ENCODE results near the gene MECR.
"Not testable (repeated sequence)": the region's sequence is repeated elsewhere in the genome, so short reads cannot be mapped to it uniquely, and the experiment has no call there.

Gene MECR

DNA sequence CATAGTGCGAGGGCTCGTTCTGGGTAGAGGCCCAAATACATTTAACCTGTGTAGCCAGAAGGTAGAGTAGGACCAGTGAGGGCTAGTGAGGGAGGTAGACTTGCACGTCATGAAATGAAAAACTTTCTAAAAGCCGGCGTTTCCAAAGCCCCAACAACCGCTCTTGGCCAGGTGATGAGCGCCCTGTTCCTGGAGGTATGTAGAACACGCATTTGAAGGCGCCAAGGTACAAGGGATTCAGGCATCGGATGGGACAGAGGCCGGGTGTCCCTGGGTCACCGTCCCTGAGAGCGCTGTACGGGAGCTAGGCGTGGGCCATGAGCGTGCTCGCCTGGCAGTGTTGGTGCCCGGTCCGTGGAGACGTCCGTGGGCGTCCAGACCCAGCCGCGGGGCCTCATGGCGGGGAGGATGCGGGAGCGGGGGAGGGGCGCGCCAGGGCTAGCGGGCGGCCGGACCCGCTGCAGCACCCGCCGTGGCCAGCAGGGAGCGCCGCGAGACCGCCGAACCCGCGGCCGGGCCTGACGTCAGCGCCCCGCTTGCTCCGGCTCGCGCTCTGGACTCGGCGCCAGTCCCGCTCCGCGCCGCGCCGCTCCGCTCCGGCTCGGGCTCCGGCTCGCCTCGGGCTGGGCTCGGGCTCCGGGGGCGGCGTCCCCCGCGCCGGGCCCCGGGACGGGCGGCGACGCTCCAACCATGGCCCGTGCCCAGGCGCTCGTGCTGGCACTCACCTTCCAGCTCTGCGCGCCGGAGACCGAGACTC, 5.4 kb upstream of the MECR start, which contains the start of gene PTPRU:
TSS of gene PTPRU (plus strand) at position 568 of the 757 bp plus-strand sequence. CDS start at position 691, 123 bp downstream.
- DNase-seq: peak; percentile 67

DNA sequence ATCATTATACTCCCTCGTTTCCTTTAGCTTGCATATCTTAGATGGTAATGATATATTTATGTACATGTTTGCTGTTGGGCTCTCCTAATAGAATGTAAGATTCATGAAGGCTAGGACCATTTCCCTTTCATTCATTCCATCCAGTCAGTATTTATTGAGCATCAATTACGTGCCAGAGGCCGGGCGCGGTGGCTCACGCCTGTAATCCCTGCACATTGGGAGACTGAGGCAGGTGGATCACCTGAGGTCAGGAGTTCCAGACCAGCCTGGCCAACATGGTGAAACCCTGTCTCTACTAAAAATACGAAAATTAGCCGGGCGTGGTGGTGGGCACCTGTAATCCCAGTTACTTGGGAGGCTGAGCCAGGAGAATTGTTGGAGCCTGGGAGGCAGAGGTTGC, 4.1 kb upstream of the MECR start:
- DNase-seq: not testable (repeated sequence)

GRCh38 chr1:29234471-29234870, 3.7 kb upstream of the MECR start:
- DNase-seq: no peak

DNA sequence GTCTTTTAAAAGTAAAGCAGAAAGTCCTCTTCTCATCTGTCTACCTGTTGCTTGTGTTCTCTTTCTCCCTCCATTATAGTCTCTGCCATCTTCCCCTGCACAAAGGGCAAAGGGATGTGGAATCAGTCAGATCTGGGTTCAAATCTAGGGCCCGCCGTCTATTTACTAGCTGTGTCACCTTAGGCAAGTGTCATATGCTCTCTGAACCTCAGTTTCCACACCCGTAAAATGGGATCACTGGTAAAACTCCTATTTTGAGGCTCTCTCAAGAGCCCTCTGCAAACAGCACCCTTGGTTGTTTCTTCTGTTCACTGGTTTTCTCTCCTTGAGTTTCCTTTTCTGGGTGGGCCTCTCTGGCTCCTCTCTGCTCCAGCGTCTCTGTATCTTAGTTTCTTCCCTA, 3.0 kb upstream of the MECR start:
- DNase-seq: no peak

DNA sequence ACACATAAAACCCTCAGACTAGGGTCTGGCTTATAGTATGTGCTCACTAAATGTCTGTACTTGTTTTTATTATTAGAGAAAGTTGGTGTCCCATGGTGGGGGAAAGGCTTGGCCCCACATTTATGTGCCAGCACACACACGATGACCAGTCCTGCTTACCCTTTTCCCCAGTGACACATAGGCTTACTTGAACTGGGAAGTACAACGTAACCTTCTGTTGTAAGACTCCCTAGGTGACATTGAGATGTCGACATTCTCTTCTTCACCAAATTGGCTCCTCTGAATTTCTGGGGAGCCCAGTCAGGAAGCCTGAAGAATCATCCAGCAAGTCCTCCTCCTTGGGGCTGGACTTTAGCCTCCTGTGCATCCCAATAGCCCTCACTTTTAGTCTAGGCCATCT, 1.7 kb upstream of the MECR start:
- DNase-seq: no peak

DNA sequence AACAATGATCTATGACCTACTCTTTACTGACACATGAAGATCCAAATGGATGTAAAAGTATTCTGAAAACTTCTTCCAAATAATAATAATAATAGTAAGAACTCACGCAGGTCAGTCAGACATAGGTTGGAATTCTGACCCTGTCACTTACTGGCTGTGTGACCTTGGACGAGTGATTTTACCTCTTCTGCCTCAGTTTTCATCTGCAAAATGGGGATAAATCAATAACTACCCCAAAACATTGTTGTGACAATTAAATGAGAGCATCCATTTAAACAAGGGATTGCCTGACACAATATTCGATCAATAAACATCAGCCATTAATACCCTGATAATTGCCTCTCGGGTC, 556 bp downstream of the MECR start:
- DNase-seq: no peak

DNA sequence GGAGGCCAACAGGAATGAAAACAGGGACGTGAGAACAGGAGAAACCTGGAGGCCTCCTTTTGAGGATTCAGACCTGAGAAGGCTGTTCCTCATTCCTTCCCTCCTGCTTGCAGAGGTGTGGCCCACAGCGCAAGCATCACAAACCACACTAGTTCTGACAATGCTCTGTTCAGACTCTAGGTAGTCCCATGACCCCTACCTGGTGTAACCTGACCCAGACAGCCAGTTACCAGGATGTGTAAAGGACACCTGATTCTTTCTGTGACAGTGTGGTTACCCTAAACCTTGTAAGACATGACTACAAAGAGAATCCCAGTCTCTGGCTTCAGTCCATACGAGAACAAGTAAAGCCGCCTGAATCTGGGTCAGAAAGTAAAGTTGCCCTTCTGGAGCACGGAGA, 3.2 kb downstream of the MECR start:
- DNase-seq: no peak

DNA sequence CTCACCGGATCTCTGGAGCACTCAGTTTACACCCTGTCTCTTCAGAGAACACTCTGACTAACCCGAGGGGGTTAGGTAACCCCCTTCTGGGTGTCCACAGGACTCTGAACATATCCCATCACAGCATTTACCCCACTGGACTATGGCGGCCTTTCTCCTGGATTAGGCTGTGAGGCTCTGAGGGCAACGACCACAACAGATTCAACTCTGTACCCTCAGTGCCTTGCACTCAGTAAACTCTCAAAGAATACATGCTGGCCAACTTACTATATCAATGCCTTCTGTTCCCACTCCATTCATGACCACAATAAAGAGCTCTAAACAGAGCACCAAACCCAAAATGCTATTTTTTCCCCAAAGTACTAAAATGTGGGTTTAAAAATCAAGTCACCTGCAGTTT, 5.4 kb downstream of the MECR start:
- DNase-seq: no peak

DNA sequence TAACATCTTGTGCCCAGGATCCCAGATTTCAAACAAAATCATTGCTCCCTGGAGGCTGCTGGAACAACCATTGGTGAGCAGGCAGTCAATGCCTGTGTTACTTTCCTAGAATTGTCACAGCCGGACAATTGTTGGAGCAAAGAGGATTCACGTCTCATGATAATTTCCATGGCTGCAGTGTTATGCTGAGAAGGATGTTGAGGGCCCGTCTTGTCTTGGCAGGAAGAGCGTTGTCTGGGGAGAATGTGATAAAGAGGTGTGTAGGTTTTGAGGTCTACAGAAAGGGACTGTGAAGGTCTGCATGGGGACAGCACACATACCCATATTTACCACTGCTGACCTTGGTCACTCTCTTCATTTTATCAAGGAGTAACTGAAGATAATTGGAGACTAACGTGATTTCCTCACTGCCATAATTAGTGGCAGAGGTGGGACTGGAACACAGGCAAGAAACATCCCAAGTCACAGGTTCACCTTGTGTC, 6.3 kb downstream of the MECR start:
- DNase-seq: no peak

DNA sequence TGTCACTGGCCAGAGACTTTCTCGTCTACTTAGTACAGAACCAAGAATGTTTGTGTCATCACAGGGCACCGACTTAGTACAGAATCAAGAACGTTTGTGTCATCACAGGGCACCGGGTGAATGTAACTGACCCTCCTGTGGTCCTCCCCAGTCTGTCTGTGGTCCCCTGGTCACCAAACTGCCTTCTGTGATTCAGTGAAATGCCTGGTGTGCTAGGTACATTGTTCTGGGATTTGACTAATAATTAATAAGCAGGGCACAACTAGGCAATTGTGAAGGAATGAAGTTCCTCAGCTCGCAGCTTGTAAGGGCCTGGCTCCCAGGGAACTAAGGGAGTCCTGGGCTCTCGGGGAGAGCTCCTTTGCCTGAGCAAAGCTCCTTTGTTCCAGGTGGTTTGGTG, 7.2 kb downstream of the MECR start:
- no peak for DNase-seq

GRCh38 chr1:29222686-29223085, 8.0 kb downstream of the MECR start:
- no peak for DNase-seq

DNA sequence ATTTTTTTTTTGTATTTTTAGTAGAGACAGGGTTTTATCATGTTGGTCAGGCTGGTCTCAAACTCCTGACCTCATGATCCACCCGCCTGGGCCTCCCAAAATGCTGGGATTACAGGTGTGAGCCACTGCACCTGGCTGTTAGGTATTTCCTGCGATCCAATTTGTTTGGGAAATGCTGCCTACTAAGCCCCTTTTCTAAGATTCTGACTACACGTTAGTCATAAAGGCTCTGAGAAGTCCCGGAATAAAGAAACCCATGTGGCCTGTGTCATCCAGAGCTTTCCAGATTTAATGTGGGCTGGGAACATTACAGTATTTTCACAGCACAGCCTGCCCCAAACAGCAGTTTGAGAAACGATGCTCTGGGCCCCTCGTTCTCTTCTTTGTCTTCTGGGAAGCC, 8.5 kb downstream of the MECR start:
- DNase-seq: not testable (repeated sequence)

DNA sequence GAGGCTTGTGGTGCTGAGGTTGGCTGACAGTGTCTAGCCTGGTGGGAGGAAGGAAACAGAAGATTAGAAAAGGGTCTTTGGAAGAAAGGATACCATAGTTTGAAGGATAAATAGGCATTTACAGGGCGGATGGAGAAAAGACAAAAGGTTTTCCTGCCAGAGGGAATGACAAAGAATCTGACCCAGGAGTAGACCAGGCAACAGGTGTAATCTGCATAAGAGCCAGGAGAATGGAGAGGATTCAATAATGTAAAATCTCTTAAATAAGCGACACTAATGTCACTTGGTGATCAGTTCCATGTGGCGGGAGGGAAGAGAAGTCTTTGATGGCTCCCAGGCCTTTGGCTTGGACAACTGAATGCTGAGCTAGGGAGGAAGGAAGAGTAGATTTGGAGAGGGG, 9.4 kb downstream of the MECR start:
- no peak for DNase-seq

DNA sequence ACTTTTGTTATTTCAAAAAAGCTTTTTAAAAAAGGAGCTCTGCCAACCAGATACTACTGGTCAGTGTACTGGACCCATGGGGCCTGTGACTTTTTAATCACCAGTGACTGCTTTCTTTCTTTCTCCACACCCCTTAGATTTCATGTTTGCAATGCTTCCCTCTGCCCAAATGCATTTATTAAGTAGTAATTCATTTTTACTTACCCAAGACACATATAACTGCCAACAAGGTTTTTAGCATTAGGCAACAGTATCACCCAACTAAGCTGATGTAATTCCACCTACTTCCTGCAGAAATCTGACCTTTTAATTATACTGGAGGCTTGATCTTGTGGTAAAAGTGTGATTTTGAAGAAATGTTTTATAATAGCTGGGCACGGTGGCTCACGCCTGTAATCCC, 12.5 kb downstream of the MECR start:
- DNase-seq: no peak

DNA sequence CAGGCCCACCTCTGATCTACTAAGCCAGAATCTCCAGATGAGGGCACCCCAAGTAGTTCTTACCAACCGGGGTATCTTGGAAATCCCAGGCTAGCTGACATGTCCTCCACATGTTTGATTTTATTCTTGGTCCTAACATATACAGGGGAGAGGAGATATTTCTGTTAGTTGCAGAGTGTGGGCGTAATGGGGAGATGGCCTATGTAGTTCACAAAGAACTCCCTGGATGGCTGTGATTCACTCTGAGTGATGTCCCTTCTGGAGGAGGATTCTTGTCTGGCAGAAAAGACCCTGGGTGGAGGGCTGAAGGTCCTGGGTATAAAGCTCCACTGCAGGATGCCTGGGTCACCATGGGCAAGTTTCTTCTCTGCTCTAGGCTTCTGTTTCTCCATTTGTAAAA, 13.1 kb downstream of the MECR start:
- DNase-seq: no peak

GRCh38 chr1:29213055-29213454, 17.7 kb downstream of the MECR start:
- DNase-seq: peak; percentile 62

DNA sequence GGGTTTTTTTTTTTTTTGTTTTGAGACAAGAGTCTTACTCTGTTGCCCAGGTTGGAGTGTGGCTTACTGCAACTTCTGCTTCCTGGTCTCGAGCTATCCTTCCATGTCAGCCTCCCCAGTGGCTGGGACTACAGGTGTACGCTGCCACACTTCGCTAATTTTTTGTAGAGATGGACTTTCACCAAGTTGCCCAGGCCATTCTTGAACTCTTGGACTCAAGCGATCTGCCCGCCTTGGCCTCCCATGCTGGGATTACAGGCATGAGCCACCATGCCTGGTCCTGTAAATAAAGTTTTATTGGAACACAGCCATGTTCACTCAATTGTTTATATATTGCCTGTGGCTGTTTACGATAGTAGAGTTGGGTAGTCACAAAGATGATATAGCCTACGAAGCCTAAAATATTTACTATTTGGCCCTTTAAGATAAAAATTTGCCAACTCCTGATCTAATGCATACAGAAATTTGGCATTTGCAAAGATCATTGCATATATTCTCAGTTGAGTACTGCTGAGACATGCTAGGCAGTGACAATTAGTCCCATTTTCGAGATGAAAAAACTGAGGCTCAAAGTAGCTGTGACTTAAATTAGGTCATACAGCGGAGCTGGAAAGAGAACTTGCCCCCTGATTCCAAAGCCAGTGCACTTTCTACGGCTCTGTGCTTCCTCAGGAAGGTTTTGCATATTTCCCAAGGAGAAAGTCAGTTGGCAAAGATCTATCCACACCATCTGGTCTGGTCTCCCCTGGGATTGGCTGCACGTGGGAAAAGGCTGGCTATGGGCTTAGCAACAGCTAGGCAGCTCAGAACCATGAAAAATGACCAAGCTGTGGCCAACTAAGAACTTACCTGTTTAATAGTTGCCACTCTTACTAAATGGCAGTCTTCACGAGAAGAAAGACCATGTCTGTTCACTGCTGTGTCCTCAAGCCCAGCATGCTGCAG, 19.4 kb downstream of the MECR start:
- DNase-seq: no peak

DNA sequence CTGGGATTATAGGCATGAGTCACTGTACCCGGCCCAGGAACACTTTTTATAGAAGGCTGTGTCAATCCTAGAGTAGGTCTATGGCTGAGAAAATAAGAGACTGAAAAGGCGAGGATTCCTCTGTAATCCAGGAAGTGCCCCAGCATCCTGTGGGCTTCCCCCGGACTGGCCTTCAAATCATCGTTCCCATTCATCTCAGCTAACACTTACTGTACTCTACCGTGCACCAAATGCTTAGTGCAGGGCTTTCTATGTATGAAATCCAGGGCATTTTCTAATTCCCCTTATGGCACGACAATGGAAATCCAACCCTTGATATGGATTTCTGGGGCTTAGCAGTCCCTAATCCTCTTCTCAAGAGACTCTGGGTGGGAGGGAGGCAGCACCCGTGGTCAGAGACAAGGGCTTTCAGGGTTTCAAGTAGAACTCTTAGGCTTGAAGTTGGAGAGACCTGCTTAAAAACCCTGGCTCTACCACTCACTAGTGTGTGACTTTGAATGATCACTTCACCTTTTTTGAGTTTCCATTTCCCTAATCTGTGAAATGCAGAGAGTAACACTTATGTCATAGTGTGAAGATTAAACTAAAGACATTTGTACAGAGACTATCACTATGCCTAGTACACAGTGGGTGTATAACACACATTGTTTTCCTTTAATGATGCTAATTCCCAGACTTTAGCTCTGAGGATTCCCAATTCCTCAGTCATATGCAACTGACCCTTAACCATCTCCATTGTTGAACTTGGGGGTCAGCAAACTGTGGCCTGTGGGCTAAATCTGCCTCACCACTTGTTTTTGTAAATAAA, 20.3 kb downstream of the MECR start:
- DNase-seq: no peak

DNA sequence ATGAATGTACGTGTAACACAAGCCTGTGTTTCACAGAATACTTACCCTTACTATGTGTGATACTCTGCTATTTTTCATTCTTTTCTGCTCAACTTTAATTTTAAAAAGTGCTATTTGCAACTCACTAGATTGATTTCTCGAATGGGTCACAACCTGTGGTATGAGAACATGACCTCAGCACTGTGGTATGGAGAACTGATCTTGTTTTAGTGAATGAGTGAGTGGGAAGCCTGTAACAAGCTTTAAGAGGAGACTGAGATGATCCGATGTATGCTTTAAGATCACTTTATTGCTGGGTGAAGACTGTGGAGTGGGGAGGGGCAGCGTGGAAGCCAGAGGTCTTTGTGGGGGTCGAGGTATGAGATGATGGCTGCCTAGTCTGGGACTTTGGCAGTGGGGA, 21.6 kb downstream of the MECR start:
- DNase-seq: no peak

GRCh38 chr1:29208442-29208841, 22.3 kb downstream of the MECR start:
- no peak for DNase-seq

DNA sequence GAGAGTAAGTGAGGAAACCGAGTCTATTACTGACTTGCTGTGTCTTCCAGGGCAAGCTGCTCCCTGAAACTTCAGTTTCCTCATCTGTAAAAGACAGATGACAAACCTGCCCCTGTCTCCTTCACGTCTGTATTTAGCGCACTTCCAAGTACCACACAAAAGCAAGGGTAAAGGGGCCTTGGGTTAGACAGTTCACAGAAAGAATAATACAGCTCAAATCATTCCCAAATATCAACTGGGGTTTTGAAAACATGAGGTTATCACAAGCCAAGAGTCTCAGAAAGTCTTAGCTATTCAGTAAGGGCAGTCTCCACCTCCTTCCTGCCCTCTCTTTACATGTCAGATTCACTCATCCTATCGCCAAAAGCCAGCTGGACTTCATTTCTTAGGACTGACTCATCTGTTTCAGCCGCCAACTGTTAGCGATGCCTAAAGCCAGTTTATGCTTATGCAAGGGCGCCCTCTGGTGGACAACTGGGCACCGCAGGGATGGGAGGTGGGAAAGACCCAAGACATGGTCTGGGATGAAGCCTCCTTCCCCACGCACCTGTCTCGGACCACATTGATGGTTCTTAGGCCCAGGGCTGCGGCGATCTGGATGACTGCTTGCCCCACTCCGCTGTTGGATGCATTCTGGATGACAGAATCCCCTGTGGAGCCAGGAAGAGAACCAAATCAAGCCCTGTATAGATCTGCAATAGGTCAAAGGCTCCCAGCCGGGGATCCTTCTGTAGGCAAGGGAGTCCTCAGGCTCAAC, 28.0 kb downstream of the MECR start:
- DNase-seq: peak; percentile 86

DNA sequence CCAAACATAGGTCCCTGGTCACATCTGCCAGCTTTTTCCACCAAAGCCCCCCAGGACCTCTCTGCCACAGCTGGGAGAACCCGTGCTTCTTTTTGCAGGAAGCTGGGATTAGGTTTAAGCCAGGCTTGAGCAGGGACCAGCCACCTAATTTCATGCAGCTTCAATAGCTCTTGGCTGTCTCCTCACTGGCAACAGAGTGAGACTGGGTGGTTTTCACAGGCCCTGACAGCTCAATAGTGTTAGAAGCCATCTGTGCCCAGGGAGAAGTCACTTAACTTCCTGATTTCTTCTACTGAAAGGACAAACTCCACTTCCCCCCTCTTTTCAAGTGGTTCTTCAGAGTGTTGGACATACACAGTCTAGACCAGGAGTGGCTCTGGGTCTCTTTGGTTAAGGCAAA, 28.7 kb downstream of the MECR start:
- DNase-seq: no peak

Measured in NCI-H2029 (cell line).